HG03432 (cell line): ENCODE results near the gene NPIPB12.
"Not testable (repeated sequence)": the region's sequence is repeated elsewhere in the genome, so short reads cannot be mapped to it uniquely, and the experiment has no call there.

ENCODE experiments used
- ATAC-seq: cut with Tn5 transposase; IDR thresholded peaks from one replicate; pipeline ENCODE4 v1.9.1; 2021; ENCODE audit warnings: mild to moderate bottlenecking, moderate library complexity; ENCODE audit not compliant: unreplicated experiment

Gene NPIPB12

DNA sequence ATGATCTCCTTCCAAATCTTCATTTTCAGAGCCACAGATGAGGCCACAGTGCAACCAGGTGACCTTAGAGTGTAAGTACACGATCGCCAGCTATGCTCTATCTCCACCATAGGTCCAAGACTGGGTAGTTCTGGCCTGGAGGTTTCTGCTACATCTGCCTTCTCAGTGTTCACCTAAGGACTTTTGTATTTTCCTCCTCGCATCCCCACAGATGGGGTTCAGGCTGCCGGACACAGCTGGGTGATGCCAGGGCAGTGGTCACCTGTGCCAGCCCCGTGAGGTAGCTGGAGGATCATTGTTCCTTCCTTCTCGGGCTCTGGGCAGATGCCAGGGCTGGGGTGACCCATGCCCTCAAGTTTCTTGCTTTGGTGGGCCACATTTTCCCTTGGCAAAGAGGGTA is at the start of gene NPIPB12:
NPIPB12 (minus strand) TSS at position 101 of the 400 bp plus-strand sequence.
- ATAC-seq: not testable (repeated sequence)

DNA sequence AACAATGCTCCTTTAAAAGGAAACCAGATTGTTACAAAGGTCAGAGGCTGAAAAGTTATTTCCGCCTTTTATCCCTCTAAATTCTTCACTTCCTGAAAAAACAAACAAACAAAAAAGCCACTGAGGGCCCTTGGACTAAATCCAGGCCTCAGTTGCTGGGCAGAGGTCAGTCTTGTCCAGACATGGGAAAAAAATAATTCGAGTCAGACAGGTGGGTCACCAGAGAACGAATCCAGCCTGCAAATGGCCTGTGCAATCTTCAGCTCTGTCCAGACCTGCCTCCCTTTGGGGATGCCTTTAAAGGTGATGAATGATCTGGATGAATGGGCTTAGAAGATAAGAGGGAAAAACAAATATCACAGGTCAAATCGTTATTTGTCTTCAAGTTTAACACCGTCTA is 15.3 kb upstream of the NPIPB12 start:
- ATAC-seq: not testable (repeated sequence)

DNA sequence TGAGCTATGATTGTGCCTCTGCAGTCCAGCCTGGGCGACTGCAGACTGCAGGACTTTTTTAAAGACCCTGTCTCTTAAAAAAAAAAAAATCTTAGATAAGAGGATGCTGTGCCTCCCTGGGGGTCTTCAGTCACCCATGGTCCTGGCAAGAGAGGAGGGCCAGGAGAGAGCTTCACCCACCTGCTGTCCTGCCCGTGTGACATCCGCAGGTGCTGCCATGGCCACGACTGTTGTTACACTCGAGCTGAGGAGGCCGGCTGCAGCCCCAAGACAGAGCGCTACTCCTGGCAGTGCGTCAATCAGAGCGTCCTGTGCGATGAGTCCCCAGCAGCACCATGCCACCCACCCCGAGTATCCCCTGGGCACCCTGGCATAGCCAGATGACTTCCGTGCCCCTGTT is 23.9 kb downstream of the NPIPB12 start:
- not testable (repeated sequence) for ATAC-seq

DNA sequence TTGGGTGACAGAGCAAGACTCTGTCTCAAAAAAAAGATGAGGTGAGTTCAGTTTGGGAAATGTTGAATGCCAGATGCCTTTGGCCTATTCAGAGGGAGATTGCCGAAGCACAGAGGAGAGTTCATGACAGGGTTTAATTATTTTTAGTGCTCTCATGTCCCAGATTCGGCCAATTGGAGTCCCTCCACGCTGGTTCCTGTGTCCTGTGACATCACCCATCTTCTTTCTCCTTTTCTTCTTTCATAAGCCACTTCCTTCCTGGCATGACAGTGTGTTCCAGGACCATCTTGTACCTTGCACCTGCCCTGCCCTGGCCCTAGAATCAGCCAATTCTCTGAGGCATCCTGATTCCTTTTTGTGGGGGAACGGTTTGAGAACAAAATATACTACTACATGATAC is 34.1 kb downstream of the NPIPB12 start:
- not testable (repeated sequence) for ATAC-seq

DNA sequence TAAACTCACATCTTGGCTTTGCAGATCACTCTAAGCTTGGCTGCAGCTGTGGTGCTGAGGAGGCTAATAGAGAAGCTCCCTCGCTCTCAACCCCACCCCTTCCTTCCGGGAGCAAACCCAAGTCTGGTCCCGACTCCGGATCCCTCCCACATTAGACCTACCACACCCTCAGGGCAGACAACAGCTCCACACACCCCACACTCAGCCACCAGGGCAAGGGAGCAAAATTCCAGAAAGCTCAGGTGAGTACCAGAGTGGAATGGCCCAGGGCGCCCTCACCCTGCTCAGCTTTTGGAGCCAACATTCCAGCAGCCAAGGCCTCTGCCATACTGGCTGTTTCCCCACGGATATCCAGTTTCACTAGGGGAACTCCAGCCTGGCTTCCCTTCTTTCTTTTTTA is 36.5 kb downstream of the NPIPB12 start:
- not testable (repeated sequence) for ATAC-seq

DNA sequence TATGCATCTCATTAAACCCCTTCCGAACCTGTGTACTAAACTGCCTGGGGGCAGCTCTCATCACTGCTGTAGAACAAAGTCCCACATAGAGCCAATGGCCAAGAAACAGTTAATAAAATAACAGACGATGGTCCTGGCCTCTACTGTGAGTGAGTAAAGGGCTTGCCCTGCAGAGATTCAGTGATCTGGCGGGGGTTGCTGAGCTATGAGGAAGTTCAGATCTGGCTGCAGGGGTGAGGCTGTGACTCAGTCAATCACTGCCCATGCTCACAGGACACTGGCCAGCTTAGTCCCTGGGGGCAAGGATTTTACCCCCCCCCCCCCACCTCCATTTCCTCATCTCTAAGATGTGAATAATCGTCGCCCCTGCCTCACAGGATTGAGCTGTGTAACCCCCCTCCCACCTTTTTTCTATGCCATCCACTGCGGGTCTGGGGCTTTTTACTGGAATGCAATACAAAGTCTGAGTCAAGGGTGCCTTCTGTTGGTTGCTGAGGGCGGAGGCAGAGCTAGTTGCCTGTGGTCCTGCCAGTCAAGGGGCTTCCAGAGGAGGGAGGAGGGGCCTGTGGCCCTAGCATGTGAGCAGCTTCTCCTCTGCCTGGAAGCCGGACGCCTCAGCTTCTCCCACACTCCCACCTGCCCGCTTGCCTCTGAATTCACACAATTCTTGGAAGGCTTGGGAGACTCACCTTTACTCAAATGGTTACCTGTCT is 38.4 kb downstream of the NPIPB12 start:
- not testable (repeated sequence) for ATAC-seq

DNA sequence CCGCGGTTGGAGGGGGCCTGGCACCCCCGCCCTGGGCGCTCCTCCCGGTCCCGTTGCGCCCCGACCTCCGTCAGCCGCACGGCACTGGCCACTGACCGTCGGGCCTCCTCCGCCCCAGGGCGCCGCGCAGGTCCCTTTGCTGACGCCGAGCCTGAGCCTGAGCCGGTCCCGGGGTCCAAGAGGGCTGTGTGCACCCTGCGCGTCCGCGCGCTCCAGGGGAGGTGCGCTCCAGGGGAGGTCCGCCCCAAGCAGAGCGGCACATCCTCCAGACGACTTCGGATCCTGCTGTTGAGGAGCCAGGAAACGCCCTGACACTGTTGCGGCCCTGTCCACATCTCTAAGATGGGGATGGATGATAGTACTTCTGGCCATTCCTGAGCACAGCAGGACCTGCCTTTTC is 39.3 kb downstream of the NPIPB12 start:
- ATAC-seq: not testable (repeated sequence)

DNA sequence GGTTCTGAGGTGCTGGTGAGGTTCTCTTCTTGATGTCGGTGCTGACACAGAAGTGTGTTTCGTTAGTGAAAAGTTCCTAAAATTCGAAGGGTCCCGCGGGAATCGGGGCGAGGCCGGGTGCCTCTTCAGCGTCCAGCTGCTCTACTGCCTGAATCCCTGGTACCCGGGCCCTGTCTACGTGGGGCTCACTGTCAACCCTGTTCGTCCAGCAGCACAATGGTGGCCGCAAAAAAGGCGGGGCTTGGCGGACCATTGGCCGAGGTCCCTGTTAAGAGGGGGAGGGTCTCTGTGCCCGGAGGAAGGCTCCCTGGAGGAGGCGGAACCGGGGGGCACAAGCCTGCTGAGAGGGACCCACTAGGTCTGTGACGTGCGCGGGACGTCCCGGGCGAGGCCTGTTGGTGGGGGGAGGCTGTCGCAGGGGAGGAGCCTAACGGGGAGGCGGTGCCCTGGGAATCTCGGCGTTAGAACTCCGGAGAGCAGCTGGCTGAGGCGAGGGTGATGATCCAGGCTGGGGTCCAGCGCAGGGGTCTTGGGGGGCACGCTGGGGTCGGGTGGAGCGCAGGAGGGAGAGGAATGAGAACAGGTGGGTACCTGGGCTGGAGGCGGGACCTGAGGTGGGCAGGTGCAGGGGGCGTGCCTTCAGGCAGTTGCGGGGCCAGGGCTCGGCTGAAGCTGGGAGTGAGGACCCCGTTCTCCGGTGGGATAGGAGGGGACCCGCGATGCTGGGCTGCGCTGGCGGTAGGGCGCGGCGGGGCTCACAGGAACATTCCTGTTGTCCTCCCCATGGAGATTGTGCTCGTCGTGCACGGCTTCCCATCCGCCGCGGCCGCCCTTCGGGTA is 40.0 kb downstream of the NPIPB12 start:
- not testable (repeated sequence) for ATAC-seq

DNA sequence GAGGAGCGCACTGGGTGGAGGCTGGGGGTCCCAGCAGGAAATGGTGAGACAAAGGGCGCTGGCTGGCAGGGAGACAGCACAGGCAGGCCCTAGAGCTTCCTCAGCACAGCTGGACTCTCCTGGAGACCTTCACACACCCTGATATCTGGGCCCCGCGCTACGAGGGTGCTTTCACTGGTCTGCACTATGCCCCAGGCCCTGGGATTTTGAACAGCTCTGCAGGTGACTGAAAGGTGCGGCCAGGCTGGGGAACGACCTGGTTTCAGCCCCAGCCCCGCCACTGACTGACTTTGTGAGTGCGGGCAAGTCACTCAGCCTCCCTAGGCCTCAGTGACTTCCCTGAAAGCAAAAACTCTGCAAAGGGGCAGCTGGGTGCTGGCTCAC is 45.6 kb downstream of the NPIPB12 start:
- ATAC-seq: not testable (repeated sequence)

DNA sequence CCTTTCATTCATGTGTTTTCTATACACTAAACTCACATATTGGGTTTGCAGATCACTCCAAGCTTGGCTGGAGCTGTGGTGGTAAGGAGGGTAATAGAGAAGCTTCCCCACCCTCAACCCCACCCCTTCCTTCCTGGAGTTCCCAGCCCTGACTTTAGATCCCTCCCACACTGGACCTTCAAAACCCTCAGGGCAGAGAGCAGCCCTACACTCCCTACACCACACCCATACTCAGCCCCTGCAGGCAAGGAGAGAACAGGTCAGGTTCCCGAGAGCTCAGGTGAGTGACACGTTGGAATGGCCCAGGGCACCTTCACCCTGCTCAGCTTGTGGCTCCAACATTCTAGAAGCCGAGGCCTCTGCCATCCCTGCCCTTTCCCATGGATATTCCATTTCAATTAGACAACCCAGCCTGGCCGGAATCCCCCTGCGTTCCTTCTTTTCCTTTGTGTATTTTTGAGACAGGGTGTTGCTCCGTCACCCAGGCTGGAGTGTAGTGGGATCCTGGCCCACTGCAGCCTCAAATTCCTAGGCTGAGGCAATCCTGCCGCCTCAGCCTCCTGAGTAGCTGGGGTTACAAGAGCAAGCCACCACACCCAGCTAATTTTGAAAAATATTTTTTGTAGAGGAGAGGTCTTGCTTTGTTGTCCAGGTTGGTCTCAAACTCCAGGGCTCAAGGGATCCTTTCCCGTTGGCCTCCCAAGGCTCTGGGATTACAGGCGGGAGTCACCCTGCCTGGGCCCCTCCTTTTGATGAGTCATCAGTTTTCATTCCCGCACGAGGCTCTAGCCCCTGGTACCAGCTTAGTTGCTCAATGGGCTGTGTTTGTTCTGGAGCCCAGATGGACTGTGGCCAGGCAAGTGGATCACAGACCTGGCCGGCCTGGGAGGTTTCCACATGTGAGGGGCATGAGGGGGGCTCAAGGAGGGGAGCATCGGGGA is 46.2 kb downstream of the NPIPB12 start, which contains the start of gene SULT1A4:
SULT1A4 (plus strand) TSS at position 208 of the 941 bp plus-strand sequence. CDS start 1,473 bp downstream, outside the sequence.
- ATAC-seq: not testable (repeated sequence)

DNA sequence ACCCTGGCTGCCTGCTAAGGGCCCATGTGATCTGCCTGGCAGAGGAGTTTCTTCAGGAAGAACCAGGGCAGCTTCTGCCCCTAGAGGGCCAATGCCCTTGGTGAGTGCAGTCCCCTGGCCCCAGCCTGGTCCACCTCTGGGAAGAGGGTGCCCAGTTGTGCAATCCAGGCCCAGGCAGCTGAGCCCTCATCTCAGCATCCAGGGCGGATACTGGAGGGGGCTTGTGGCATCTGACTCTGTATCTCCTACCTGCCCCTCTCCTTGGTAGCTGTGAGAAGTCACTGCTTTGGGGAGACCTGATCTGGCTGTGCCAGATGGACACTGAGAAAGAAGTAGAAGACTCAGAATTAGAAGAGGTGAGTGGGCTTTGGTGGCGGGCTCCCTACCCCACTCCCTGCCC is 48.5 kb downstream of the NPIPB12 start:
- ATAC-seq: not testable (repeated sequence)

DNA sequence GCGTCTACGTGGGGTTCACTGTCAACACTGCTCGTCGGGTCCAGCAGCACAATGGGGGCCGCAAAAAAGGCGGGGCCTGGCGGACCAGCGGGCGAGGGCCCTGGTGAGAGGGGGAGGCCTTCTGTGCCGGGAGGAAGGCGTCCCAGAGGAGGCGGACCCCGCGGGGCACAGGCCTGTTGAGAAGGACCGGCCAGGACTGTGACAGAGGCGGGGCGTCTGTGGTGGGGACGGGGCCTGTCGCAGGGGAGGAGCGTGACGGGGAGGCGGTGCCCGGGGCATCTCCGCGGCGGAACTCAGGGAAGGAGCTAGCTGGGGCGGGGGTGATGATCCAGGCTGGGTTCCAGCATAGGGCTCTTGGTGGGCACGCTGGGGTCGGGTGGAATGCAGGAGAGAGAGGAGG is 51.4 kb downstream of the NPIPB12 start:
- ATAC-seq: peak; percentile 75

DNA sequence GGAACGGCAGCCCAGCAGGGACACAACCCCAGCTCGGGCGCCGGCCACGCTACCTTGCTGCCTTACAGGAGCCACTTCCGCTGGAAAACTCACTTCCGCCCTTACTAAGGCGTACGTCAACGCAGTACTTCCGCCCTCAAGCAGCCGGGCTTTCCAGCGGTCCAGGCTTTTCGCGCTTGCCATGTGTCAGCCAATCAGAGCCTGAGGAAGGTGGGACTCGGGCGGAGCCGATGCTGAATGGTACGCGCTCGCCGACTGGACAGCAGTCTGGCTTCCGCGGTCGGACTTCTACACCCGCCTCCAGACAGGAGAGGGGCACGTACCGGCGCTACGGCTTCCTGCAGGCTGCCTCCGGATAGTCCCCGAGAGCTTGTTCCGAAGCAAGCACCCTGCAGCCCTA is 51.9 kb downstream of the NPIPB12 start, which contains the start of the genes BOLA2 and SLX1B:
BOLA2 (minus strand) TSS at position 83 of the 400 bp plus-strand sequence. CDS start 98 bp downstream, outside the sequence.
SLX1B (plus strand) TSS at position 265 of the 400 bp plus-strand sequence.
- peak; percentile 87 for ATAC-seq

DNA sequence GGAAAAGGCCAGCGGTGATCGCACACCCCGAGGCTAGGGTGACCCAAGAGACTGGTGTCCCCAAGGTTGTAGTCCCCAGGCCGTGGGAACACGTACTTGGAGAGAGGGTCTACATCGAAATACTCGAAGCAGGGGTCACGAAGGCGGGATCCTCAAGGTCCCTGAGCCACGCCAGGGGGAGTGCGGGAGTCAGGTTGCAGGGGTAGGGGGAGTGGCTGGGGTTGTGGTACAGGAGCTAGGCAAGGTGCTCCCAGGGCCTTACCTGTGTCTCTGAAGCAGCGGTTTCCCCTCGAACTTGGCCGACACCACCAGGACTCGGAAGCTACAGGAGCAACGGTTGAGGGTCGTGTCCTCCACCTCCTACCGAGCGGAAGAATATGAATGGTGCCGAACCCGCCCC is 52.5 kb downstream of the NPIPB12 start:
- ATAC-seq: peak; percentile 15
